Hepatocyte (in vitro differentiated cells): ENCODE measurements around the gene FEM1A. TPM values are rescaled to one million over a fixed set of nuclear protein-coding genes. Genes with fewer than 3 reads are reported as not detected.
"Not testable (repeated sequence)": the region's sequence is repeated elsewhere in the genome, so short reads cannot be mapped to it uniquely, and the experiment has no call there.

Experiments
- DNase-seq: peaks from one replicate; pipeline ENCODE4 v3.0.0-alpha.2; 2016; ENCODE audit warnings: low spot score
- H2AFZ ChIP-seq: fragments of 200-600 bp; sonication (generic); 2 replicates; pipeline ENCODE4 v1.6.0; 2016; ENCODE audit warnings: antibody characterized with exemption, mild to moderate bottlenecking
- H3K27ac ChIP-seq: fragments of 200-600 bp; sonication (generic); 2 replicates; pipeline ENCODE4 v1.5.1; 2016; ENCODE audit warnings: mild to moderate bottlenecking
- H3K27me3 ChIP-seq: fragments of 200-600 bp; sonication (generic); 2 replicates; pipeline ENCODE4 v1.6.1; 2016
- H3K36me3 ChIP-seq: fragments of 200-600 bp; sonication (generic); replicated peaks from 2 replicates; pipeline ENCODE4 v1.5.1; 2016; ENCODE audit warnings: low read depth; ENCODE audit not compliant: insufficient read depth
- H3K4me1 ChIP-seq: fragments of 200-600 bp; sonication (generic); 2 replicates; pipeline ENCODE4 v1.5.1; 2016; ENCODE audit warnings: mild to moderate bottlenecking, moderate library complexity; ENCODE audit not compliant: insufficient read depth
- H3K4me2 ChIP-seq: fragments of 200-600 bp; sonication (generic); 2 replicates; pipeline ENCODE4 v1.6.0; 2016
- H3K4me3 ChIP-seq: fragments of 200-600 bp; sonication (generic); 2 replicates; pipeline ENCODE4 v1.5.1; 2016; ENCODE audit warnings: mild to moderate bottlenecking
- H3K79me2 ChIP-seq: fragments of 200-600 bp; sonication (generic); 2 replicates; pipeline ENCODE4 v1.6.0; 2017; ENCODE audit warnings: mild to moderate bottlenecking
- H3K9me2 ChIP-seq: fragments of 200-600 bp; sonication (generic); replicated peaks from 2 replicates; pipeline ENCODE4 v1.6.0; 2017; ENCODE audit warnings: mild to moderate bottlenecking; ENCODE audit not compliant: insufficient read depth
- H3K9me3 ChIP-seq: fragments of 200-600 bp; sonication (generic); 2 replicates; pipeline ENCODE4 v1.5.1; 2016; ENCODE audit warnings: low read depth, mild to moderate bottlenecking
- H4K20me1 ChIP-seq: fragments of 200-600 bp; sonication (generic); 2 replicates; pipeline ENCODE4 v1.6.0; 2016; ENCODE audit warnings: mild to moderate bottlenecking; ENCODE audit not compliant: insufficient read depth, poor library complexity, severe bottlenecking
- CTCF ChIP-seq: fragments of 200-600 bp; sonication (generic); IDR thresholded peaks from 2 replicates; pipeline ENCODE4 v1.5.1; 2016; ENCODE audit warnings: antibody characterized with exemption, mild to moderate bottlenecking; ENCODE audit not compliant: poor library complexity
- EZH2 ChIP-seq: fragments of 200-600 bp; sonication (generic); IDR thresholded peaks from 2 replicates; pipeline ENCODE4 v1.6.1; 2016; ENCODE audit warnings: antibody characterized with exemption, mild to moderate bottlenecking, borderline replicate concordance
- EZH2phosphoT487 ChIP-seq: fragments of 200-600 bp; sonication (generic); IDR thresholded peaks from one replicate; pipeline ENCODE4 v1.6.1; 2018; ENCODE audit warnings: antibody characterized with exemption, mild to moderate bottlenecking, low read depth, moderate library complexity; ENCODE audit not compliant: unreplicated experiment, severe bottlenecking
- WGBS: methylation state at CpG from one replicate; pipeline ENCODE4 v1.1.6; 2016; ENCODE audit warnings: low lambda C conversion rate; ENCODE audit errors: missing lambda C conversion rate; 5-methylcytosine and 5-hydroxymethylcytosine counted together
- polyA plus RNA-seq: library from polyadenylated mRNA; unstranded; fragments of >200 nt; fragmentation: Nextera tagmentation; extraction: Ambion mirVana; gene quantifications from 2 replicates; pipeline ENCODE4 v1.2.1, GENCODE V29; 2016
- total RNA-seq: library from RNA; depleted of rRNA; stranded (reverse); fragments of >200 nt; gene quantifications from 2 replicates; pipeline ENCODE4 v1.2.3, GENCODE V29; 2014

The FEM1A gene
- total and polyA plus RNA-seq, 2 experiments from 2014 or later, result 1.3 to 9.2 TPM

- Histone ChIP-seq H3K79me2 (no peaks in the 10 kb centered on the region), H2AFZ (no peak overlapping the region), H3K27ac (no peak overlapping the region), H4K20me1 (no peaks in the 10 kb centered on the region), H3K36me3 (no peaks in the 10 kb centered on the region), H3K4me3 (no peak overlapping the region), H3K27me3 (no peaks in the 10 kb centered on the region), H3K9me3 (no peaks in the 10 kb centered on the region), H3K4me1 (no peaks in the 10 kb centered on the region), H3K9me2 (no peaks in the 10 kb centered on the region), H3K4me2 (no peak overlapping the region)
- DNase-seq, result no peak
- 58% methylated on average over 14 of the region's 14 CpGs for WGBS
- TF ChIP-seq EZH2phosphoT487 (no peak), CTCF (no peak), EZH2 (no peak)
Observed at GRCh38 chr19:4776436-4777211, 14.9 kb upstream of the FEM1A start.

- WGBS, result 85% methylated on average over 5 of the region's 5 CpGs
- not testable (repeated sequence) for H3K9me2 ChIP-seq, H3K36me3 ChIP-seq, H3K4me1 ChIP-seq, H3K27me3 ChIP-seq, H3K79me2 ChIP-seq, DNase-seq, H3K9me3 ChIP-seq, H4K20me1 ChIP-seq, H3K27ac ChIP-seq, H3K4me3 ChIP-seq, H3K4me2 ChIP-seq, H2AFZ ChIP-seq
Observed at GRCh38 chr19:4778124-4778523, 13.4 kb upstream of the FEM1A start.

- TF ChIP-seq EZH2 (no peak), CTCF (no peak), EZH2phosphoT487 (no peak)
- 79% methylated on average over 6 of the region's 6 CpGs for WGBS
- Histone ChIP-seq H3K4me3 (no peak overlapping the region), H3K27ac (no peak overlapping the region), H3K4me2 (no peak overlapping the region), H3K79me2 (no peaks in the 10 kb centered on the region), H2AFZ (no peak overlapping the region), H3K9me2 (no peaks in the 10 kb centered on the region), H3K27me3 (no peaks in the 10 kb centered on the region), H4K20me1 (no peaks in the 10 kb centered on the region), H3K9me3 (no peaks in the 10 kb centered on the region), H3K36me3 (no peaks in the 10 kb centered on the region), H3K4me1 (no peaks in the 10 kb centered on the region)
- DNase-seq, result no peak
Observed at GRCh38 chr19:4780860-4781259, 10.7 kb upstream of the FEM1A start.

GRCh38 chr19:4781801-4782200 is 9.7 kb upstream of the FEM1A start:
- Histone ChIP-seq H4K20me1 (no peaks in the 10 kb centered on the region), H3K27ac (no peak overlapping the region), H3K9me3 (no peaks in the 10 kb centered on the region), H3K4me3 (no peak overlapping the region), H3K4me2 (no peak overlapping the region), H3K36me3 (no peaks in the 10 kb centered on the region), H3K4me1 (no peaks in the 10 kb centered on the region), H3K27me3 (no peaks in the 10 kb centered on the region), H2AFZ (no peak overlapping the region), H3K79me2 (no peaks in the 10 kb centered on the region), H3K9me2 (no peaks in the 10 kb centered on the region)
- 62% methylated on average over 3 of the region's 3 CpGs for WGBS
- DNase-seq, result no peak
- TF ChIP-seq CTCF (no peak), EZH2 (no peak), EZH2phosphoT487 (no peak)

- H3K9me2 ChIP-seq, H3K79me2 ChIP-seq, H3K9me3 ChIP-seq, H3K4me2 ChIP-seq, H3K4me1 ChIP-seq, DNase-seq, H4K20me1 ChIP-seq, H3K27me3 ChIP-seq, H3K36me3 ChIP-seq, H3K4me3 ChIP-seq, H3K27ac ChIP-seq, H2AFZ ChIP-seq: not testable (repeated sequence)
- 87% methylated on average over 5 of the region's 6 CpGs for WGBS
Observed at GRCh38 chr19:4786412-4787016, 5.0 kb upstream of the FEM1A start.
